Progenitor cell of endocrine pancreas (in vitro differentiated cells): ENCODE data around the gene ASIC2. TPM values are rescaled to one million over a fixed set of nuclear protein-coding genes. Genes with fewer than 3 reads are reported as not detected.
"Not testable (repeated sequence)": the region's sequence is repeated elsewhere in the genome, so short reads cannot be mapped to it uniquely, and the experiment has no call there.

Source experiments
- DNase-seq: peaks from one replicate; pipeline ENCODE4 v3.0.0; 2021; ENCODE audit warnings: low spot score; ENCODE audit not compliant: unreplicated experiment
- H3K27ac Mint-ChIP-seq: 2 replicates; pipeline ENCODE4 v1.8.0; 2021; ENCODE audit warnings: mild to moderate bottlenecking, moderate library complexity, mixed read lengths
- H3K27me3 Mint-ChIP-seq: 2 replicates; pipeline ENCODE4 v1.8.0; 2021; ENCODE audit warnings: mixed read lengths
- H3K36me3 Mint-ChIP-seq: 2 replicates; pipeline ENCODE4 v1.8.0; 2022; ENCODE audit warnings: mixed read lengths; ENCODE audit not compliant: insufficient read depth
- H3K4me1 Mint-ChIP-seq: 2 replicates; pipeline ENCODE4 v1.8.0; 2021; ENCODE audit warnings: low read depth, mixed read lengths
- H3K4me3 Mint-ChIP-seq: 2 replicates; pipeline ENCODE4 v1.8.0; 2021; ENCODE audit warnings: low read depth, mild to moderate bottlenecking, moderate library complexity, mixed read lengths
- H3K9me3 Mint-ChIP-seq: 2 replicates; pipeline ENCODE4 v1.8.0; 2021; ENCODE audit warnings: low read depth, mixed read lengths
- CTCF ChIP-seq: fragments of 200-600 bp; sonication (generic); IDR thresholded peaks from one replicate; pipeline ENCODE4 v1.5.0; 2021; ENCODE audit warnings: antibody characterized with exemption, mild to moderate bottlenecking; ENCODE audit not compliant: unreplicated experiment
- total RNA-seq: library from RNA; stranded (reverse); gene quantifications from 2 replicates; pipeline ENCODE4 v1.2.1, GENCODE V29; 2021

Gene ASIC2
- total RNA-seq, 1 donor from 2014 or later: 0.29 TPM

DNA sequence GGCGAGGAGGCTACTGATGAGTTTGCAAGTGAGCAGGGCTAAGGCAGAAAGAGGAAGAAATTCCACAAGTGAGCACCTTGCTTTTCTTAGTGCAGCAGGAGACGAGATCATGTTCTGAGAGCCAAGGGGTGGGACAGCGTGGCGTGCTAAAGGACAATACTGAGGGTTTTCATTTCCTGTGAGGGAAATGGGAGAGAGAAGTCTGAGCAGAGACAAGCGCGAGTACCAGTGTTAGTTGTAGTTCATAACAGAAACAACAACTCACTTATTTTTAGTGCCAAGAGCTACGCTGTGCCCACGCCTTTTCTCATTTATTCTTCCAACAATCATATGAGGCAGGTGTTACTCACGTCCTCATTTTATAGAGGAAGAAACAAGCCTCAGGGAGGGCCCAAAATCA lies 299.1 kb downstream of the ASIC2 start:
- Mint-ChIP-seq H3K27me3 (peaks cover 22% of the 10 kb centered on the region), H3K36me3 (no peaks in the 10 kb centered on the region), H3K9me3 (peaks cover 4% of the 10 kb centered on the region), H3K27ac (no peak overlapping the region), H3K4me3 (no peak overlapping the region), H3K4me1 (peaks cover 3% of the 10 kb centered on the region)
- TF ChIP-seq CTCF: no peak
- DNase-seq: no peak

DNA sequence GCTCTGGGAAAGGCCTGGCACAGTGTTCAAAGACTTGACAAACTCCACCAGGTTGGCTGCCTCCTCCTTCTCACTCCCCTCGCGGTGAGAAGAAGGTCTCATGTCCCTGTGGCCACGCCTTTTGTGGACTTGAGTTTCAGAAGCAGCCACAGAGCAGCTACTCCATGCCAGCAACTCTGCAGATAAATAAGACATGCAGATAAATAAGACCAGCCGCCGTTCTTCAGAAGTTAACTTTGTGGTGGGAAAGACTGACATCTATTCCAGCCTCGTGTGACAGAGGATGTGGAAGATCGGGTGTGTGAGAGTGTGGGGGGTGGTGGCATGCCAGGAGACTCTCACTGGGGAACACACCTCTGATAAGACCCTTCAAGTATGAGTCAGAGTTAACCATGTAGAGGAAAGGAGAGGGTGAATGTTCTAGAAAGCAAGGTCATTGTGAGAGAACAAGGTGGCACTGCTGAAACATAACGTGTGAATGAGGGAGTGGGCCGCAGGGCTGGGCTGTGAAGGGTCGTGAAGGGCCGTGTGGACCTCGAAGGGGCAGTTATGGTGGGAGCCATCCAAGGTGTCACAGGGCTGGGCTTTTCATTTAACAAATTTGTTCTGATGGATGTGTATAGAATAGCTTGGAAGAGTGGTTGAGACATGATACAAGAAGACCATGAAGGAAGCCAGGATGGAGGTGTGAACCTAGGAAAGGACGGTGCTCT lies 300.6 kb downstream of the ASIC2 start:
- Mint-ChIP-seq H3K9me3 (peaks cover 14% of the 10 kb centered on the region), H3K4me1 (no peaks in the 10 kb centered on the region)

GRCh38 chr17:32988481-32989101 lies 304.5 kb downstream of the ASIC2 start:
- Mint-ChIP-seq H3K27ac (no peak overlapping the region), H3K4me1 (no peaks in the 10 kb centered on the region), H3K4me3 (no peak overlapping the region), H3K36me3 (no peaks in the 10 kb centered on the region), H3K9me3 (peaks cover 14% of the 10 kb centered on the region), H3K27me3 (peaks cover 3% of the 10 kb centered on the region)
- TF ChIP-seq CTCF: no peak
- no peak for DNase-seq

More for the DNA sequence above, 300.6 kb downstream of the ASIC2 start:
- H3K36me3 Mint-ChIP-seq: no peaks in the 10 kb centered on the region
- no peak for DNase-seq
- H3K27me3 Mint-ChIP-seq: peaks cover 10% of the 10 kb centered on the region
- H3K4me3 Mint-ChIP-seq: no peak overlapping the region
- H3K27ac Mint-ChIP-seq: no peak overlapping the region
- TF ChIP-seq CTCF: no peak

GRCh38 chr17:32987868-32988267 lies 305.2 kb downstream of the ASIC2 start:
- not testable (repeated sequence) for H3K4me1 Mint-ChIP-seq, H3K36me3 Mint-ChIP-seq, H3K27me3 Mint-ChIP-seq, H3K4me3 Mint-ChIP-seq, H3K27ac Mint-ChIP-seq, DNase-seq
- H3K9me3 Mint-ChIP-seq: peaks cover 14% of the 10 kb centered on the region

- DNase-seq, H3K27me3 Mint-ChIP-seq, H3K4me3 Mint-ChIP-seq, H3K4me1 Mint-ChIP-seq, H3K36me3 Mint-ChIP-seq, H3K27ac Mint-ChIP-seq: not testable (repeated sequence)
- H3K9me3 Mint-ChIP-seq: peaks cover 16% of the 10 kb centered on the region
Observed at GRCh38 chr17:32987453-32987805, 305.7 kb downstream of the ASIC2 start.

DNA sequence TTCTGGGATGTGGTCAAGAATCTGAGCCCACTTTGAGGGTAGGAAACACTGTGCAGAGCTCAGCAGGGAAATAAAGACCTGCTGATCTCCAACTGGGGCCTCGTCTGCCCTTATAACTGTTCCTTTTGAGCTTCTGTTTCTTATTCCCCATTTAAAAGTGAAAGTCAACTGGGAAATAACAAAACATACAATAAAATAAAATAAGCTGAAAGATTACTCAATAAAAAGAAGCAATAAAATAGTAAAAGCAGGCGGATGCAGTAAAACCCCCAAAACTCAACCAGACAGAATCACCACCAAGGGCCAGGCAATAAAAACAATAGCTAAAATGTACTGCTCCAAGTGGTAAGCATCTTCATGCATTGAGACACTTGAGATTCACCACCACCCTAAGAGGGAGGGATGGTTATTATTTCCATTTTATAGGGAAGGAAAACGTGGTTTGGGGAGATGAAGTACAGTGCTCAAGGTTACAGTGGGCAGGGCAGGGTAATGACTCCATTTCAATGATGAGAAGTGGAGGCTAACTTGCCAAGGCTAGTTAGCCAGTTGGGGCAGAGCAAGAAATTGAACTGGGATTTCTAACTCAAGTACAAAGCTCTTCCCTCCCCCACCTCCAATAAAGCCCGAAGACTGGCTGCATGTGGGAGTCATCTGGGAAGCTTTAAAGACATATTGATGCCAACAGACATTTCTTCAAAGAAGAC lies 307.9 kb downstream of the ASIC2 start:
- Mint-ChIP-seq H3K4me1 (no peaks in the 10 kb centered on the region), H3K9me3 (peaks cover 26% of the 10 kb centered on the region)

DNA sequence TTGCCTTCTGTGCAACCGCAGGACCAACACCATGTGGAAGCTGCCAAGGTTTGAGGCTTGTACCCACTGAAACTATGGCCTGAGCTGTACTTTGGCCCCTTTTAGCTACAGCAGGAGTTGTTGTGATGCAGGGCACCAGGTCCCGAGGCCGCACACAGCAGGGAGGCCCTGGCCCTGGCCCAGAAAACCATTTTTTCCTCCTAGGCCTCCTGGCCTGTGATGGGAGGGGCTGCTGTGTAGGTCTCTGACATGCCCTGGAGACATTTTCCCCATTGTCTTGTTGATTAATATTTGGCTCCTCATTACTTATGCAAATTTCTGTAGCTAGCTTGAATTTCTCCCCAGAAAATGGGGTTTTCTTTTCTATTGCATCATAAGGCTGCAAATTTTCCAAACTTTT lies 311.5 kb downstream of the ASIC2 start:
- H3K36me3 Mint-ChIP-seq, H3K27me3 Mint-ChIP-seq, H3K4me3 Mint-ChIP-seq, H3K4me1 Mint-ChIP-seq, H3K27ac Mint-ChIP-seq, DNase-seq: not testable (repeated sequence)
- H3K9me3 Mint-ChIP-seq: peaks cover 12% of the 10 kb centered on the region

More for the DNA sequence above, 307.9 kb downstream of the ASIC2 start:
- Mint-ChIP-seq H3K27ac (no peak overlapping the region), H3K4me3 (no peak overlapping the region), H3K27me3 (peaks cover 3% of the 10 kb centered on the region), H3K36me3 (peaks cover 2% of the 10 kb centered on the region)
- TF ChIP-seq CTCF: no peak
- no peak for DNase-seq
